Measurements from ENCODE around the gene ERO1A. TPM values are rescaled to one million over a fixed set of nuclear protein-coding genes. Genes with fewer than 3 reads are reported as not detected.

Gene ERO1A
- total RNA-seq, 1 experiment from 2014 or later, result 83.6 TPM

- intact Hi-C loops (cut with micrococcal nuclease; ENCODE audit: unreplicated experiment), result loop anchor here (2.0 kb wide), 1 partner anchor 148 kb away; the partner anchor contains the start of genes GPR137C and TXNDC16
- H3K27ac ChIP-seq, result peak overlapping the region; percentile 98
- H3F3A ChIP-seq (ENCODE audit: insufficient read depth, low read depth), result peaks cover 46% of the 10 kb centered on the region
- H3K4me1 ChIP-seq (replicated peaks; ENCODE audit: insufficient read depth), result peaks cover 51% of the 10 kb centered on the region
- TF ChIP-seq CTCF (conservative IDR thresholded peaks at IDR 0.05) (no peak), EZH2 (IDR thresholded peaks at IDR 0.05; ENCODE audit: low read depth) (no peak)
- peak in 1 of 2 experiments; percentile 98 for DNase-seq
- no peaks in the 10 kb centered on the region for H3K79me2 ChIP-seq (ENCODE audit: low read depth)
- H3K9me3 ChIP-seq (ENCODE audit: insufficient read depth, low read depth), result no peaks in the 10 kb centered on the region
- H2AFZ ChIP-seq, result peak overlapping the region; percentile 42; the same call in 1 of the 2 replicates
- no peaks in the 10 kb centered on the region for H3K36me3 ChIP-seq (ENCODE audit: low read depth)
- no peaks in the 10 kb centered on the region for H3K27me3 ChIP-seq (ENCODE audit: insufficient read depth, low read depth)
- H4K20me1 ChIP-seq (ENCODE audit: insufficient read depth), result no peaks in the 10 kb centered on the region
- peak overlapping the region; percentile 11; the same call in 1 of the 2 replicates for H3K4me3 ChIP-seq
- no TSS peak for BruUV-seq (replicated peaks)
- ChIA-PET CTCF (no interaction called here), POLR2A (ENCODE audit: unreplicated experiment) (interaction anchor here (0.6 to 0.7 kb wide), 3 partner anchors 62 to 421 kb away, joined by 4 to 11 read pairs (median 5); no protein-coding TSS in a partner anchor)
- peak overlapping the region; percentile 72 for H3K4me2 ChIP-seq
- H3K9me2 ChIP-seq (ENCODE audit: insufficient read depth), result no peaks in the 10 kb centered on the region
Measured at GRCh38 chr14:52700701-52701172, 5.4 kb upstream of the ERO1A start.

GRCh38 chr14:52694761-52695480 lies 437 bp downstream of the ERO1A start:
- intact Hi-C loops (cut with micrococcal nuclease; ENCODE audit: unreplicated experiment), result no loop called here
- Histone ChIP-seq H3K9me3 (ENCODE audit: insufficient read depth, low read depth) (no peaks in the 10 kb centered on the region), H3K36me3 (ENCODE audit: low read depth) (0 out of 2 replicates have a peak, but pooled peaks cover 4% of the 10 kb centered on the region), H3K4me3 (peak overlapping the region; percentile 62), H3F3A (ENCODE audit: insufficient read depth, low read depth) (peaks cover 32% of the 10 kb centered on the region), H3K9me2 (ENCODE audit: insufficient read depth) (no peaks in the 10 kb centered on the region), H2AFZ (peak overlapping the region; percentile 93), H3K4me1 (replicated peaks; ENCODE audit: insufficient read depth) (peaks cover 48% of the 10 kb centered on the region), H3K27ac (peak overlapping the region; percentile 92), H3K79me2 (ENCODE audit: low read depth) (peaks cover 53% of the 10 kb centered on the region), H3K4me2 (peak overlapping the region; percentile 93), H3K27me3 (ENCODE audit: insufficient read depth, low read depth) (no peaks in the 10 kb centered on the region), H4K20me1 (ENCODE audit: insufficient read depth) (peaks cover 10% of the 10 kb centered on the region; the same call in 1 of the 2 replicates)
- peak; percentile 47 to 67 for DNase-seq
- no peak for TF ChIP-seq EZH2 (IDR thresholded peaks at IDR 0.05; ENCODE audit: low read depth)
- no peak for TF ChIP-seq CTCF (conservative IDR thresholded peaks at IDR 0.05)
- CTCF ChIA-PET, result no interaction called here
- TSS peak; percentile 35 for BruUV-seq (replicated peaks)
- POLR2A ChIA-PET (ENCODE audit: unreplicated experiment), result interaction anchor here (0.6 kb wide), 1 partner anchor 1815 kb away, joined by 5 read pairs; the partner anchor contains the start of gene CGRRF1

- DNase-seq, result no peak
- no TSS peak for BruUV-seq (replicated peaks)
- Histone ChIP-seq H2AFZ (no peak overlapping the region), H4K20me1 (ENCODE audit: insufficient read depth) (peaks cover 10% of the 10 kb centered on the region; the same call in 1 of the 2 replicates), H3K9me2 (ENCODE audit: insufficient read depth) (no peaks in the 10 kb centered on the region), H3K79me2 (ENCODE audit: low read depth) (peaks cover 67% of the 10 kb centered on the region), H3K9me3 (ENCODE audit: insufficient read depth, low read depth) (no peaks in the 10 kb centered on the region), H3K36me3 (ENCODE audit: low read depth) (0 out of 2 replicates have a peak, but pooled peaks cover 4% of the 10 kb centered on the region), H3K4me1 (replicated peaks; ENCODE audit: insufficient read depth) (peaks cover 40% of the 10 kb centered on the region), H3K4me2 (peak overlapping the region; percentile 93), H3F3A (ENCODE audit: insufficient read depth, low read depth) (peaks cover 26% of the 10 kb centered on the region), H3K27ac (peak overlapping the region; percentile 92), H3K27me3 (ENCODE audit: insufficient read depth, low read depth) (no peaks in the 10 kb centered on the region), H3K4me3 (peak overlapping the region; percentile 62)
- TF ChIP-seq EZH2 (IDR thresholded peaks at IDR 0.05; ENCODE audit: low read depth) (no peak), CTCF (conservative IDR thresholded peaks at IDR 0.05) (no peak)
- POLR2A ChIA-PET (ENCODE audit: unreplicated experiment), result no interaction called here
- intact Hi-C loops (cut with micrococcal nuclease; ENCODE audit: unreplicated experiment), result no loop called here
- CTCF ChIA-PET, result no interaction called here
Measured at GRCh38 chr14:52693532-52693931, 1.8 kb downstream of the ERO1A start.
